HG03025 (cell line): ENCODE data around the gene CDC42EP1.
A peak's percentile ranks its signal among the peaks of the same experiment; 100 is the strongest.

ENCODE experiments used
- ATAC-seq: cut with Tn5 transposase; IDR thresholded peaks from one replicate; pipeline ENCODE4 v1.9.1; 2021; ENCODE audit warnings: mild to moderate bottlenecking, moderate library complexity; ENCODE audit not compliant: unreplicated experiment, low FRiP score

CDC42EP1 gene

GRCh38 chr22:37559521-37559900, 769 bp upstream of the CDC42EP1 start:
- no peak for ATAC-seq

DNA sequence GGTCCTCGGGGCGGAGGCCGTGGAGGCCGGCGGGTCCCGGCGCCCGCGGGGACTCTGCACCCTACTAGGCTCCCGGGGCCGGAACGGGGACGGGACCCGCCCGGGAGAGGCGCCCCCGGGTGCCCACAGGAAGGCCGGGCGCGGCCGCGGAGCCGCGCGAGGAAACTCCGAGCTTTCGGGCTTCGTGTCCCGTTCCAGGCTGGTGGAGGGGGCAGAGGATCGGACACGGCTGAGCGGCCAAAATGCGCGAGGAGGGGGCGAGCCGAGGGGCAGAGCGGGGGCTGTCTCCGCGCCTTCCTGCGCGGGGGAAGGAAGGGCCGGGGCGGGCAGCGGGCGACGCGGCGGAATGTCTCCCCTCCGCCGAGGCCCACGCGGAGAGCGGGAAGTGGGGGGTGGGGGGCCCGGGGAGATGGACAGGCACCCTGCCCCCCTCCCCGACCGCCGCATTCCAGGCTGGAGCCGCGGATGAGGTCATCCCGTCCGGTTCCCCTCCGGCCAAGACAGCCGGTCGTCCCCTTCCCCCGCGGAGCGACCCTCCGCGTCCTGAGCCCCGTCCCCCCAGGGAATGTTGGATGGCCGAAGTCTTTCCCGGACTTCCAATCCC, 430 bp downstream of the CDC42EP1 start:
- ATAC-seq: no peak

- no peak for ATAC-seq
Measured at GRCh38 chr22:37561212-37562048, 1.1 kb downstream of the CDC42EP1 start.

DNA sequence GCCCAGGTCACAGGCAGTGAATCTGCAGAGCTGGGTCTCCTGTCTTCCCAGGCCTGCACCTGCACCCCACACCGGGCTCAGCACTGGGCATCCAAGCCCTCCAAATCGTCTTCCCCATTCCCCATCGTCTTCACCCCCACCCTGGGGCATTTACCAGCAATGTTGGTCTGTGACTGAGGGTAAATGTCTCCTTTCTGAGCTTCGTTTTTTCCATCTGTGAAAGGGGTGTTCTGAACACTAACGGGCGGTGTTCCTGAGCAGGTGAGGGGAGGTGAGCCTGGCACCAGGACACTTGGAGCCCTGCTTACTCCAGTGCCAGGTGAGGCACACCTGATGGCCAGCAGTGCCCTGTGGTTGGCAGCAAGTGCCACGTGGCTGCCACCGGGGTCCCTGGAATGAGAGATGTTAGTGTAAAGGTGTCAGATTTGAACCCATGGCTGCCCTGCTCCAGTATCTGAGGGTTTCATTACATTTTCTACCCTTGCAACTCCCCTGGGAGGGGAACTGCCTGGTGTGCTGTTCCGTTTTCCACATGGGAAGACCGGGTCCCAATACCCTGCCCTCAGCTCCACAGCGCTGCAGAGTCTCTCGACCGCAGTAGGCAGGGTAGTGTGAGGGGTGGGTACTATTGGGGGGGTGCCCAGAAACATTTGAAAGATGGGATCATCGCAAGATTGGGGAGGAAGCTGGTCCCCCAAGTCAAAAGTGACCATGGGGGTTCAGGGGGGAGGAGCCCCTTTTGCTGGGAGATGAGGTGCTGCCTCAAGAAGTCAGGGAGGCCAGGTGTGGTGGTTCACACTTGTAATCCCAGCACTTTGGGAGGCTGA, 2.0 kb downstream of the CDC42EP1 start:
- no peak for ATAC-seq

DNA sequence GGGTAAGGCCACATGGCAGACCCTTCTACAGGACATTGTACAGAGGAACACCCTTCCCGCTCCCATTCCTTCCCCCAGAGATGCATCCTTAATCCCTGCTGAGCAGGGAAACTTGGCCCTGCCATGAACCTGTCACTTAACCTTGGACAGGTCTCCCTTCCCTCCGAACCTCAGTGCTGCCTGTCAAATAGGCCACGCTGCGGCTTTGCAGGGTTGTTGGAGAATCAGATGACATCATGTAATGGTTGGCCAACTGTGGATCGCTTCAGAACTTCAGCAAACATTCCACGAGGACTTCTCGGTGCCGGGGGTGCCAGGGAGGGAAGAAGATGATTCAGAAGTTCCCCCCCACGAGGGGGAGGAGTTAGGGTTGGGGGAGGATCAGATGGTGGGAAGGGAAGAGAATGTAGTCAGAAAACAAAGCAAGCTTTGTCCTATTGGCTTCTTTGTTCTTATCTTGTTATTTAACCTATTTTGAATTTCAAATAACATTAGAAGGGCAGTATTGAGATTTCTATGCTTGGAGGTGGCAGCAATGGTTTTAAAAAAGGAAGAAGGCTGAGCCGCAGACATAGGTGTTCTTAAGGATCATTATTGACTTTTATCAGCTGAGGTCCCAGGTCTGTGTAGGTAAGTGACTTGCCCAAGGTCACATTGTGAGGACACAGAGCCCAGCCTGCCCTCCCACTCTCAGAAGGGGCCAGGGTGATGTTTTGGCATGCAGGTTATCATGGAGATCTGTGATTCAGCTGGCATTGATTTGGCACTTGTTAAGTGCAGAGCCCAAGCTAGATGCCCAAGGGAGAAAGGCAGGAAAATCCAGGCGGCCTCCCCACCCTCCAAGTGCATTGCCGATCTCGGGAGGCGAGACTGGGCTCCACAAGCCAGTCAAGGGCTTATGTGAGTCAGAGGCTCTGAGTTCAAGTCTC, 3.1 kb downstream of the CDC42EP1 start:
- no peak for ATAC-seq

DNA sequence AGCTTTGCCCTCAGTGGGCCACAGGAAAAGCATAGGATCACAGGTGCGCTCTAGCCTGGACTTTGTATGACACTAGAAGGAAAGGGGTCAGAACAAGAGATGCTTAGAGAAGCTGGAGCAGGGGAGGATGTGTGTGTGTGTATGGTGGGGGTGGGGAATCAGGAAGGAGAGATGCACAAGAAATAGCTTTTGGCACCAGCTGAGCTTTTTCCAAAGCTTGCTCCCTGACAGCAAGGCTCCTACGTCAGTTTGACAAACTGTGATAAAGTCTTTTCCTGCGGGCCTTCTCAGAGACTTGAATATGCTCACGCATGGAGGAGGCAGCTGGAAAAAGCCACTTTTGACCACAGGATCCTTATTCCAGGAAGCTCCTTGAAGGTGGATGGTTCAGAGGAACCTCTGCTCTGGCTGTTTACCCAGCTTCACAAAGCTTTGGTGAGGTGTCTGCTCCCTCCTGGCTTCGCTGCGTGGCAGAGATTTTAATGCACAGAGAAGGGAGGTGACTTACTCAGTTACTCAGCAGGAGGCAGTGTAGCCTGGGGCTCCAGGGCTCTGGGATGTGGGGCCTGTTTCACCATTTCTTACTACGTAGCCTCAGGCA, 3.9 kb downstream of the CDC42EP1 start:
- no peak for ATAC-seq

DNA sequence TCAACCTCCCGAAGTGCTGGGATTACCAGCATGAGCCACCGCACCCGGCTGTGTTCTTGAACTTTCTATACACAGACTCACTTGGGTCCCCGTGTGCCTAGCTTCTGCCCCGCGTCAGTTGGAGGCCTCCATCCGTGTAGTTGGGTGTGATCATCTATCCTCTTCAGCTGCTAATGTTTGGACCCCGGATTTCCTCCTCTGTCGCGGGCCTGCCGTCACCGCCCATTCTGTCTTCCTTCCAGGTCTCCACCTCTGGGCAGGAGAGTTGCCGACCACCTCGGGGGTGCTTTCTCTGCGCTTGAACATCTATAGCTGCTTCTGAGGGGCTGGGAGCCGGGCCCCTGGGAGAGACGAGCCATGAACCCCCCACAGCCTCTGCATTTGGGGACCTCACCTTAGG, 5.5 kb downstream of the CDC42EP1 start:
- no peak for ATAC-seq

DNA sequence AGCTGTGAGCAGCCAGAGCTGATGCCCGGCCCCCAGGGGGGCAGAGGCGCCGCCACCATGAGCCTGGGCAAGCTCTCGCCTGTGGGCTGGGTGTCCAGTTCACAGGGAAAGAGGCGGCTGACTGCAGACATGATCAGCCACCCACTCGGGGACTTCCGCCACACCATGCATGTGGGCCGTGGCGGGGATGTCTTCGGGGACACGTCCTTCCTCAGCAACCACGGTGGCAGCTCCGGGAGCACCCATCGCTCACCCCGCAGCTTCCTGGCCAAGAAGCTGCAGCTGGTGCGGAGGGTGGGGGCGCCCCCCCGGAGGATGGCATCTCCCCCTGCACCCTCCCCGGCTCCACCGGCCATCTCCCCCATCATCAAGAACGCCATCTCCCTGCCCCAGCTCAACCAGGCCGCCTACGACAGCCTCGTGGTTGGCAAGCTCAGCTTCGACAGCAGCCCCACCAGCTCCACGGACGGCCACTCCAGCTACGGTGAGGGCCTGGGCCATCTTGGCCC, 6.1 kb downstream of the CDC42EP1 start:
- ATAC-seq: no peak

GRCh38 chr22:37566903-37567798, 6.9 kb downstream of the CDC42EP1 start:
- ATAC-seq: peak; percentile 51

DNA sequence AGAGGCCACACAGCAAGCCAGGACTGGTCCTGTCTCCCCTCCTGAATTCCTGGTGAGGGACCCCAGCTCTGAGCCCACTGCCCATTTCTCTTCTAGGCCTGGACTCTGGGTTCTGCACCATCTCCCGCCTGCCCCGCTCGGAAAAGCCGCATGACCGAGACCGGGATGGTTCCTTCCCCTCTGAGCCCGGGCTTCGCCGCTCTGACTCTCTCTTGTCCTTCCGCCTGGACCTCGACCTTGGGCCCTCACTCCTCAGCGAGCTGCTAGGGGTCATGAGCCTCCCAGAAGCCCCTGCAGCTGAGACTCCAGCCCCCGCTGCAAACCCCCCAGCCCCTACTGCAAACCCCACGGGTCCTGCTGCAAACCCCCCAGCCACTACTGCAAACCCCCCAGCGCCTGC, 7.7 kb downstream of the CDC42EP1 start:
- no peak for ATAC-seq

DNA sequence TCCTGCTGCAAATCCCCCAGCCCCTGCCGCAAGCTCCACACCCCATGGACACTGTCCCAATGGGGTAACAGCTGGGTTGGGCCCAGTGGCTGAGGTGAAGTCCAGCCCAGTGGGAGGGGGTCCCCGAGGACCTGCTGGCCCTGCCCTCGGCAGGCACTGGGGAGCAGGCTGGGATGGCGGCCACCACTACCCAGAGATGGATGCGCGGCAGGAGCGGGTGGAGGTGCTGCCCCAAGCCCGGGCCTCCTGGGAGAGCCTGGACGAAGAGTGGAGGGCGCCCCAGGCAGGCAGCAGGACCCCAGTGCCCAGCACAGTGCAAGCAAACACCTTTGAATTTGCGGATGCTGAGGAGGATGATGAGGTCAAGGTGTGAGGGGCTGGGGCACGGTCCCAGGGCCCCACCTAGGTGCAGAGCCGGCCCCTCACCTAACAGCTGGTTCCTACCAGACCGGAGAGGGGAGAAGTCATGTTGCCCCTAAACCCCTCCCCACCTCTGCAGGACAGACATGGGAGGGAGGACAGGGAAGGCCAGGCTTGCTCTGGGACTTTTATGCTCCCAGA, 8.2 kb downstream of the CDC42EP1 start:
- no peak for ATAC-seq

GRCh38 chr22:37569009-37569920, 9.0 kb downstream of the CDC42EP1 start:
- ATAC-seq: no peak

DNA sequence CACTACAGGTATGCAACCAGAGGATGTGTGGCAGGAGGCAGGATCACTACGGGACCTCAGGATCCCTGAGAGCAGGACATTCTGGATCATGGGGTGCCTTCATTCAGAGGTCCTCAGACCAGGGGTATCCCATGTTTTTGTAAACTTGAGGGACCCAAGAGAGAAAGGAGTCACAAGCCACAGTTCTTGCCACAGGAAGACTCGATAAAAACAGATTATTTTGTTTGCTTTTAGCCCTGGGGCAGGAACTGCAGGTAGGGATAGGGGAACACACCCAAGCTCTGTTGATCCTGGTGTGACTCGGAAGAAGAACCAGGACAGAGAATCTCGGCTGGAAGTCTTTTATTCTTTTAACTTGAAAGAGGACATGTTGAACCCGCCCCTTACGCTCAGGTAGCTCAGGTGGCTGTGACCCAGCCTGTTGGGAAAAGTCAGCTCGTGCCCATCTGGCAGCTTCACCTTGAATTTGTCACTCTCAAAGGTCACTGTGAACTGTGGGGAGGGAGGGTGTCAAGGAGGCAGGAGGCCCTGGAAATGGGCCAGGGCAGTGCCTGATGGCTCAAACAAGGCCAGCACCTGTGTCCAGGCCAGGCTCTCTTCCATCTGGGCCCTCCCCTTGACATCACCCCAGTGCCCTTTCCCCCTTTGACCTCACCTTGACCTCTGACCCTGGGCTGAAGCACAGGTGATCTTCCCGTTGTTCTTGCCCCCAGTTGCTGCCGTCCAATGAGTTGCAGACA, 9.8 kb downstream of the CDC42EP1 start:
- no peak for ATAC-seq

DNA sequence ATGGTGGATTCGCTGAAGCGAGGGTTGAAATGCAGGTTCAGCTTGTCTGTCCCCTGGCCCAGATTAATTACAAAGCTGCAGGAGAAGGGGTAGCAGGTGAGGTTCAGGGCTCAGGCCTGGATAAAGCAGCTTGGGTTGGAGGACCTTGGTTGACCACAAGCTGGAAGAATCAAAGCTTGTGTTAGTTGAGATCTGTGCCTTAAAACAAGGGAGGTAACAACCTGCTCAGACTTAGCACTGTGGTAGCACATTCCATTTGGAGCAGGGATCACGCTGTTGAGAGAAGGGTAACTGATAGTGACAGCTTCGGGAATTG, 10.3 kb downstream of the CDC42EP1 start:
- no peak for ATAC-seq

DNA sequence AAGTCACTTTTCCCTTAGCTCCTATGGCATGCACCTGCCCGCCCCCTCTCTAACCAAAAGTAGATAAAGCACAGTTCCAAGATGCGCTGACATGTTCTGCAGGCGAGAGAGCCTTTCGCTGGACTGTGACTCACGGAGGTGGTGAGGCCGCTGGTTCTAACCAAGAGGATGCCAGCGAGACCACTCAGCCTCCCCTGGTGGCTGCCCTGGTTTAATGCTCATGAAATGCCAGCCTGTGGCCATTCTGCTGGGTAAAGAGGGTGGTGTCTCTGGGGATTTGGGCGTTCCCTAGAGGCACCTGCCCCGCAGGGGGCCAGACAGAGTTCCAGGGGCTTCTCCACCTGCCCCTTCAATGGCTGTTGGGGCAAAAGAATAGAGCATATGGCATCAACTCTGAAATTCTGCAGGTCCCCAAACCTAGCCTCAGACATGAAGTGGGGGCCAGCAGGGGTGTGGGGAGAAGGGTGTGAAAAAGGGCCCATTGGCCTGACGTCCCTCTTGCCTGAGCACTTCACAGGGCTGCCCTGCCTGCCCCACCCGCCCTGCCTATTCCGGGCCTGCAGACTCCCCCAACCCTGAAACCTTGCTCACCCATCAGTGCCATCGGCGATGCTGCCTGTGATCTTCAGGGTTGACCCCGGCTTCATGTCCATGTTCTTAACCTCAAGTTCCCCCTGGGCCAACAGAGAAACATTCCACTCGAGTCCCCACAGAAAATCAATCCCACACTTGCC, 11.1 kb downstream of the CDC42EP1 start:
- no peak for ATAC-seq

DNA sequence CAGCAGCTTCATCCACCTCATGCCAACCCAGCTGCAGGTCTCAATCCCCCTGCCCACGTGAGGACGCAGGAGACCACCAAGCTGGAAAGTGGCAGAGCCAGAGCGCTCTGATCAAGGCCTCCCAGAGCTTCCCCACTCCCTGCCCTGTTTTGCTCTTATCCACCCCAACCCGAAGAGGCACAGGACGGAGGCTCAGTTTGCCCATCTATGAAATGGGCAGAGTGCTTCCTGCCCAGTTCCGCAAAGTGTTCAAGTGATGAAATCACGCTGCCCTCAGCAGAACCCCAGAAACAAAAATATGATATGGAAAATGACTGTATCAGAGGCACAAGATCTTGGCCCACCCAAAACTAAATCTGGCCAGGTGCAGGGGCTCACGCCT, 11.7 kb downstream of the CDC42EP1 start:
- no peak for ATAC-seq
